ENCODE data around the gene VPS37C. TPM values are rescaled to one million over a fixed set of nuclear protein-coding genes. Genes with fewer than 3 reads are reported as not detected.

VPS37C gene
- polyA plus RNA-seq, 2 of the 4 experiments (the other 2 are of a cell fraction), result 8.9 to 11.3 TPM

GRCh38 chr11:61189933-61190332 lies 28.7 kb upstream of the VPS37C start:
- POLR2A ChIA-PET, result no interaction called here
- TF ChIP-seq MAX (IDR thresholded peaks at IDR 0.05) (no peak), RARB (CRISPR knock-in tag; IDR thresholded peaks at IDR 0.05) (no peak), TP53 (CRISPR knock-in tag; IDR thresholded peaks at IDR 0.05) (no peak), USF2 (IDR thresholded peaks at IDR 0.05) (no peak), FOSL2 (IDR thresholded peaks at IDR 0.05) (no peak), FOSL2 (CRISPR knock-in tag; IDR thresholded peaks at IDR 0.05) (no peak), FOSB (CRISPR knock-in tag; IDR thresholded peaks at IDR 0.05) (no peak), CHD4 (IDR thresholded peaks at IDR 0.05; ENCODE audit: borderline replicate concordance) (no peak), KDM5A (IDR thresholded peaks at IDR 0.05) (no peak)
- no peak overlapping the region for H3K4me3 ChIP-seq
- CTCF ChIA-PET, result interaction anchor here (0.9 to 5.5 kb wide), 4 partner anchors 14 to 360 kb away, joined by 3 to 56 read pairs (median 26); no protein-coding TSS in a partner anchor
- no peak overlapping the region for H3K27ac ChIP-seq
- WGBS (ENCODE audit: missing lambda C conversion rate), result 37% methylated on average over 8 of the region's 8 CpGs
- ATAC-seq, result no peak
- H3K4me2 ChIP-seq, result no peak overlapping the region
- FAIRE-seq, result no peak
- no peak for DNase-seq (ENCODE audit: low read depth in 1 of 2, low spot score in 1 of 2)
- no peaks in the 10 kb centered on the region for H3K4me1 ChIP-seq
- no peaks in the 10 kb centered on the region for H3K9me3 ChIP-seq

- POLR2A ChIA-PET, result no interaction called here
- peak; percentile 59 to 94; a peak in 5 of 6 replicates for ATAC-seq
- Histone ChIP-seq H3K4me3 (no peak overlapping the region), H3K4me1 (no peaks in the 10 kb centered on the region), H3K27ac (no peak overlapping the region), H3K4me2 (no peak overlapping the region), H3K9me3 (no peaks in the 10 kb centered on the region)
- FAIRE-seq, result no peak
- TF ChIP-seq SMC3 (IDR thresholded peaks at IDR 0.05) (peak; percentile 55), PBX3 (IDR thresholded peaks at IDR 0.05) (no peak), RAD21 (conservative IDR thresholded peaks at IDR 0.05 in 1 of 2, IDR thresholded peaks at IDR 0.05 in 1 of 2) (peak; percentile 83 to 92), HOXA7 (CRISPR knock-in tag; IDR thresholded peaks at IDR 0.05) (no peak), HEYL (CRISPR knock-in tag; IDR thresholded peaks at IDR 0.05) (no peak), CTCF (IDR thresholded peaks at IDR 0.05) (peak; percentile 88)
- WGBS (ENCODE audit: missing lambda C conversion rate), result 44% methylated on average over 11 of the region's 11 CpGs
- CTCF ChIA-PET, result interaction anchor here (0.7 to 5.5 kb wide), 45 partner anchors 8 to 412 kb away, joined by 3 to 56 read pairs (median 4); partner anchors contain the start of gene PGA3
- DNase-seq (ENCODE audit: low read depth in 1 of 2, low spot score in 1 of 2), result peak; percentile 69 to 82
These were observed 26.4 kb upstream of the VPS37C start for GRCh38 chr11:61187505-61188130.

GRCh38 chr11:61186504-61186903 lies 25.3 kb upstream of the VPS37C start:
- Histone ChIP-seq H3K4me1 (no peaks in the 10 kb centered on the region), H3K4me2 (no peak overlapping the region), H3K9me3 (no peaks in the 10 kb centered on the region), H3K27ac (no peak overlapping the region), H3K4me3 (no peak overlapping the region)
- ATAC-seq (no peak), FAIRE-seq (no peak), DNase-seq (ENCODE audit: low read depth in 1 of 2, low spot score in 1 of 2) (no peak)
- ChIA-PET POLR2A (no interaction called here), CTCF (interaction anchor here (0.9 to 5.5 kb wide), 20 partner anchors 10 to 411 kb away, joined by 3 to 56 read pairs (median 4); partner anchors contain the start of gene PGA3)
- no peak for TF ChIP-seq ZNF302 (CRISPR knock-in tag; IDR thresholded peaks at IDR 0.05)
- TF ChIP-seq FOXS1 (CRISPR knock-in tag; IDR thresholded peaks at IDR 0.05), result no peak
- TF ChIP-seq JUNB (IDR thresholded peaks at IDR 0.05), result no peak
- TF ChIP-seq KDM1A (IDR thresholded peaks at IDR 0.05; ENCODE audit: low read depth), result no peak
- TF ChIP-seq E2F6 (IDR thresholded peaks at IDR 0.05; ENCODE audit: borderline replicate concordance, low read depth), result no peak
- no peak for TF ChIP-seq ELK1 (IDR thresholded peaks at IDR 0.05; ENCODE audit: low read depth, low read length)
- WGBS (ENCODE audit: missing lambda C conversion rate), result 78% methylated on average over 8 of the region's 8 CpGs
